Epithelial cell of esophagus (primary cell): ENCODE measurements around the gene ZNF205.

ENCODE experiments used
- DNase-seq: peaks from one replicate; pipeline ENCODE4 v3.0.0; 2010; ENCODE audit warnings: low read depth
- H3K4me3 ChIP-seq: 2 replicates; pipeline ENCODE4 v1.5.1; 2011; ENCODE audit warnings: mild to moderate bottlenecking, low read length, control low read depth
- TF ChIP-seq, protein P1 (sequence below): IDR thresholded peaks from 2 replicates; pipeline ENCODE4 v1.5.1; 2011; ENCODE audit warnings: low read depth, mild to moderate bottlenecking, low read length, control low read depth, inconsistent platforms; ENCODE audit not compliant: insufficient read depth; ENCODE audit errors: missing control alignments

Gene ZNF205

DNA sequence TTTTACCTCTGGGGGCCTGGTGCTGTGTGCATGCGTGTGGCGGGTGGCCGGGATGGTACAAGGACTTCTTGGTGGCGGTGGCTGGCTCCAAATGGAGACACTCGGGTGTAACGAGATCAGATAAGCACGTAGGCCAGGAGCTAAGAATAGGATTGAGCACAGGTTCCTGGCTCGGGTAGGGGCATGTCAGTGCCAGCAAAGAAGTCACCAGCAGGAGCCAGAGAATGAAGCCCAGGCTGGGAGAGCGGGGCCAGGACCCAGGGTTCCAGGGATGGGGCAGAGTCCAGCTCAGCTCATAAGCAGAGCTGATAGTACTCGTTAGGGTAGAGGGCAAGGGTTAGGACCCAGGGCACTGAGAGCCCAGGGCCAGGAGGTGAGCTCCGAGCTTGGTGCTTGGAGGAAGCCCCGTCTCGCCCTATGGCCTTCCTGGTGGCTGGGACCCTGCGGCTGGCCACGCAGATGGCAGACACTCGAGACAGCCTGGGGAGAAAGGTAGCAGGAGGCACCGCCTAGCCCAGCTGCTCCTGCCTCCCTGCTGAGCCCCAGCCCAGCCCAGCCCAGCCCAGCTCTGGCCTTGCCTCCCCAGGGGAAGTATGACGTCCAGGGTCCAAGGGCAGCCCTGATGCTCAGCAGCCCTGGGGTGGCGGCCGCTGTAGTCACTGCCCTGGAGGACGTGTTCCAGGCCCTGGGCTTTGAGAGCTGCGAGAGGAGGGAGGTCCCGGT, 31.4 kb downstream of the ZNF205 start:
- TF ChIP-seq, protein P1, sequence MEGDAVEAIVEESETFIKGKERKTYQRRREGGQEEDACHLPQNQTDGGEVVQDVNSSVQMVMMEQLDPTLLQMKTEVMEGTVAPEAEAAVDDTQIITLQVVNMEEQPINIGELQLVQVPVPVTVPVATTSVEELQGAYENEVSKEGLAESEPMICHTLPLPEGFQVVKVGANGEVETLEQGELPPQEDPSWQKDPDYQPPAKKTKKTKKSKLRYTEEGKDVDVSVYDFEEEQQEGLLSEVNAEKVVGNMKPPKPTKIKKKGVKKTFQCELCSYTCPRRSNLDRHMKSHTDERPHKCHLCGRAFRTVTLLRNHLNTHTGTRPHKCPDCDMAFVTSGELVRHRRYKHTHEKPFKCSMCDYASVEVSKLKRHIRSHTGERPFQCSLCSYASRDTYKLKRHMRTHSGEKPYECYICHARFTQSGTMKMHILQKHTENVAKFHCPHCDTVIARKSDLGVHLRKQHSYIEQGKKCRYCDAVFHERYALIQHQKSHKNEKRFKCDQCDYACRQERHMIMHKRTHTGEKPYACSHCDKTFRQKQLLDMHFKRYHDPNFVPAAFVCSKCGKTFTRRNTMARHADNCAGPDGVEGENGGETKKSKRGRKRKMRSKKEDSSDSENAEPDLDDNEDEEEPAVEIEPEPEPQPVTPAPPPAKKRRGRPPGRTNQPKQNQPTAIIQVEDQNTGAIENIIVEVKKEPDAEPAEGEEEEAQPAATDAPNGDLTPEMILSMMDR: no peak
- H3K4me3 ChIP-seq: no peak overlapping the region
- DNase-seq: no peak

DNA sequence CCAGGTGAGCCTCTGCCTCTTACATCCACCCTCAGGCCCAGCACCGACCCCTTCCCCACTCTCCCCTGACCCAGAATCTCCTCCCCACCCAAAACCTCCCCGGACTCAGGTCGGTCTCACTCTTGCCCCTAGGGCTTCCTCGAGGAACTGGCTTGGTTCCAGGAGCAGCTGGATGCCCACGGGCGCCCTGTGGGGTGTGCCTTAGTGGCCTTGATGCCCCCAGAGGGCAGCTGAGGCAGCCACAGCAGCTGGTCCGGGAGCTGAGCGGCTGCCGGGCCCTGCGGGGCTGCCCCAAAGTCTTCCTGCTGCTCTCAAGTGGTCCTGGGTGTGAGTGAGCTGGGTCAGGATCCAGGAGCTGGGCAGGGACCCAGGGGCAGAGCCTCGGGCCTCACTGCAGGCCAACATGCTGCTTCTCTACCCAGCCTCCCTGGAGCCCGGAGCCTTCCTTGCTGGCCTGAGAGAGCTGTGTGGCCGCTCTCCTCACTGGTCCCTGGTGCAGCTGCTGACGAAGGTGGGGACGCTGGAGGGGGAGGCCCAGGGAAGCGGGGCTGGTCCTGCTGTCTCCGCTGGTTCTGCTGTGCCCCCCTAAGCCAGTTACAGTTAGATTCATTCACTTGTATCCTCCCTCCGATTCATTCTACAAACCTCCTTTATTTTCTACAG, 32.1 kb downstream of the ZNF205 start:
- TF ChIP-seq, protein P1: no peak
- H3K4me3 ChIP-seq: no peak overlapping the region
- DNase-seq: no peak

- no peak overlapping the region for H3K4me3 ChIP-seq
- DNase-seq: no peak
- TF ChIP-seq, protein P1: no peak
Measured at GRCh38 chr16:3145151-3145550, 32.8 kb downstream of the ZNF205 start.

- TF ChIP-seq, protein P1: no peak
- no peak overlapping the region for H3K4me3 ChIP-seq
- DNase-seq: no peak
Measured at GRCh38 chr16:3145660-3146059, 33.3 kb downstream of the ZNF205 start.

- TF ChIP-seq, protein P1: no peak
- DNase-seq: no peak
- no peak overlapping the region for H3K4me3 ChIP-seq
Measured at GRCh38 chr16:3147046-3147756, 34.8 kb downstream of the ZNF205 start.

DNA sequence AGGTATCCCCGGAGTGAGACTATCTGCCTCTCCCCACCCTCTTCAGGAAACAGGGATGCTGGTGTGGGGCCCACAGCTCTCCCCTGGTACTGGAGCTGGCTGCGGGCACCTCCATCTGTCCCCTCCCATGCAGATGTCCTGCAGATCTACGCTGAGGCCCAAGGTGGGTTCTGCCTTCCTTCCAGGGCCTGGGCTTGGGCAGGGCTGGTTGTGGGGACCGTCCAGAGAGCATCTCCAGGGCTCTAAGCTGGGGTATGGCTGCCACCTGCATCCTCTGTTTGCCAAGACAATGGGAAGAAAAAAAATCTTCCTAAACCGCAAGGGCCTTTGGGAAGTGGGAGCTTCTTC, 35.3 kb downstream of the ZNF205 start:
- TF ChIP-seq, protein P1: no peak

More for the DNA sequence above, 35.3 kb downstream of the ZNF205 start:
- no peak for DNase-seq
- no peak overlapping the region for H3K4me3 ChIP-seq
